PFSK-1 (cell line): ENCODE measurements around the gene SRP19.

Experiments
- FOXP2 ChIP-seq: optimal IDR thresholded peaks from 2 replicates; pipeline ENCODE3; 2011; ENCODE audit warnings: borderline replicate concordance, control low read depth, inconsistent platforms; ENCODE audit not compliant: insufficient read depth; ENCODE audit errors: extremely low read length, extremely low read depth
- POLR2AphosphoS5 ChIP-seq: IDR thresholded peaks from 2 replicates; pipeline ENCODE4 v1.6.1; 2012; ENCODE audit warnings: low read depth, mild to moderate bottlenecking, control low read depth, low read length, moderate library complexity
- REST ChIP-seq, 2 experiments: IDR thresholded peaks; 2 replicates each; pipeline versions ENCODE4 v1.6.1 to v1.8.0; 2011 to 2012; ENCODE audit warnings: low read depth in 2 of 2, low read length in 2 of 2, control low read depth in 1 of 2, inconsistent platforms in 1 of 2, mild to moderate bottlenecking in 1 of 2, moderate library complexity in 1 of 2; ENCODE audit not compliant: insufficient read depth in 1 of 2
- SIN3A ChIP-seq: IDR thresholded peaks from 2 replicates; pipeline ENCODE4 v1.6.1; 2012; ENCODE audit warnings: mild to moderate bottlenecking, low read length, moderate library complexity, borderline replicate concordance; ENCODE audit not compliant: insufficient read depth
- TAF1 ChIP-seq: IDR thresholded peaks from 2 replicates; pipeline ENCODE4 v1.6.1; 2012; ENCODE audit warnings: low read length, control low read depth, borderline replicate concordance; ENCODE audit not compliant: insufficient read depth

GRCh38 chr5:112862085-112862484 lies 998 bp downstream of the SRP19 start:
- TF ChIP-seq TAF1, result no peak
- no peak for TF ChIP-seq SIN3A
- TF ChIP-seq POLR2AphosphoS5, result no peak
- no peak for TF ChIP-seq REST (IDR thresholded peaks at IDR 0.05; ENCODE audit: insufficient read depth in 1 of 2, low read depth in 2 of 2, low read length in 2 of 2)
- TF ChIP-seq FOXP2, result no peak
